Cardiac muscle cell (in vitro differentiated cells and primary cell): ENCODE measurements around the gene HRH3. TPM values are rescaled to one million over a fixed set of nuclear protein-coding genes. Genes with fewer than 3 reads are reported as not detected.

Experiments used
- DNase-seq, 2 donors: peaks; one replicate each; pipeline versions ENCODE4 v3.0.0 to v3.0.0-alpha.2; 2010 to 2017; ENCODE audit warnings: low read depth in 1 of 2, low spot score in 1 of 2
- H3K27ac ChIP-seq: fragments of 200-600 bp; sonication (generic); 2 replicates; pipeline ENCODE4 v1.5.1; 2016
- H3K27me3 ChIP-seq: fragments of 200-600 bp; sonication (generic); 2 replicates; pipeline ENCODE4 v1.6.0; 2016; ENCODE audit warnings: control low read depth
- H3K36me3 ChIP-seq: fragments of 200-600 bp; sonication (generic); 2 replicates; pipeline ENCODE4 v1.5.1; 2016; ENCODE audit warnings: control low read depth
- H3K4me1 ChIP-seq: fragments of 200-600 bp; sonication (generic); 2 replicates; pipeline ENCODE4 v1.8.1; 2017; ENCODE audit warnings: low read depth, mild to moderate bottlenecking, mixed run types
- H3K4me3 ChIP-seq: fragments of 200-600 bp; sonication (generic); 2 replicates; pipeline ENCODE4 v1.5.1; 2016; ENCODE audit warnings: mild to moderate bottlenecking
- H3K9me3 ChIP-seq: fragments of 200-600 bp; sonication (generic); 2 replicates; pipeline ENCODE4 v1.5.1; 2017; ENCODE audit warnings: low read depth, mild to moderate bottlenecking, control low read depth
- CTCF ChIP-seq: IDR thresholded peaks from 2 replicates; pipeline ENCODE4 v1.5.1; 2012; ENCODE audit warnings: low read depth, mild to moderate bottlenecking, low read length
- polyA plus RNA-seq: library from polyadenylated mRNA; unstranded; fragments of >200 nt; fragmentation: Nextera tagmentation; extraction: Ambion mirVana; gene quantifications from 2 replicates; pipeline ENCODE4 v1.2.1, GENCODE V29; 2016
- total RNA-seq: library from RNA; depleted of rRNA; stranded (reverse); fragments of >200 nt; gene quantifications from 2 replicates; pipeline ENCODE4 v1.2.3, GENCODE V29; 2016

The HRH3 gene
- total and polyA plus RNA-seq, 2 experiments from 2014 or later = not detected

GRCh38 chr20:62222266-62222850, 2.3 kb upstream of the HRH3 start:
- TF ChIP-seq CTCF = no peak
- peaks cover 88% of the 10 kb centered on the region for H3K27me3 ChIP-seq
- H3K4me1 ChIP-seq = peaks cover 5% of the 10 kb centered on the region
- no peaks in the 10 kb centered on the region for H3K9me3 ChIP-seq
- H3K4me3 ChIP-seq = no peak overlapping the region
- DNase-seq = no peak
- H3K36me3 ChIP-seq = no peaks in the 10 kb centered on the region
- no peak overlapping the region for H3K27ac ChIP-seq

GRCh38 chr20:62220666-62221568, 839 bp upstream of the HRH3 start:
- H3K27me3 ChIP-seq = peaks cover 98% of the 10 kb centered on the region
- no peaks in the 10 kb centered on the region for H3K36me3 ChIP-seq
- DNase-seq = no peak

GRCh38 chr20:62219101-62219991, 732 bp downstream of the HRH3 start:
- Histone ChIP-seq H3K9me3 (no peaks in the 10 kb centered on the region), H3K4me3 (peak overlapping the region; percentile 24), H3K27me3 (peaks cover 98% of the 10 kb centered on the region), H3K27ac (no peak overlapping the region), H3K36me3 (no peaks in the 10 kb centered on the region), H3K4me1 (peaks cover 5% of the 10 kb centered on the region)
- TF ChIP-seq CTCF = no peak
- DNase-seq = peak in 1 of 2 donors; percentile 45

More at GRCh38 chr20:62220666-62221568, 839 bp upstream of the HRH3 start:
- Histone ChIP-seq H3K4me1 (peaks cover 5% of the 10 kb centered on the region), H3K9me3 (no peaks in the 10 kb centered on the region), H3K4me3 (no peak overlapping the region), H3K27ac (no peak overlapping the region)
- no peak for TF ChIP-seq CTCF

GRCh38 chr20:62217913-62218773, 1.9 kb downstream of the HRH3 start:
- H3K4me1 ChIP-seq = peaks cover 5% of the 10 kb centered on the region
- H3K27me3 ChIP-seq = peaks cover 94% of the 10 kb centered on the region
- no peaks in the 10 kb centered on the region for H3K36me3 ChIP-seq
- TF ChIP-seq CTCF = no peak
- no peak overlapping the region for H3K4me3 ChIP-seq
- H3K9me3 ChIP-seq = no peaks in the 10 kb centered on the region
- no peak overlapping the region for H3K27ac ChIP-seq
- no peak for DNase-seq
